GM18909 (cell line): Measurements from ENCODE around the gene MRPL10.

Experiments used
- ATAC-seq: cut with Tn5 transposase; IDR thresholded peaks from one replicate; pipeline ENCODE4 v1.9.1; 2021; ENCODE audit warnings: mild to moderate bottlenecking; ENCODE audit not compliant: unreplicated experiment, poor library complexity

Gene MRPL10

DNA sequence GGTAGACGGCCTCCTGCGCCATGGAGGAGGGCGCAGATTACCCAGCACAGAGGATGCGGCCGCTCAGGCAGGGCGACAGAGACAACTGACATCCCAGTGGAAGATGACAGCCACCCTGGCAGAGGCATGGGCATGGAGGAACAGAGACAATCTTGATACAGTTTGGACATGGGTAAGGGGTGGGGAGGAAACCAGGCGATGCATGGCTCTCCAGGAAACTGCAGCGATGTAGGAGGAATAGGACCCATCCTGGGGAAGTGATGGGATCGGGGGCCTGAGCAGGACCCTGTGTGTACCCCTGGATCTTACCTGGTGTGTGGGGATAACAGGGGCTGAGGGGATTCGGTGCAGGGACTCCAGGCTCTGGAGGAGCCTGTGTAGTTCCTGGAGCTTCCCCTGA lies 14.4 kb downstream of the MRPL10 start:
- ATAC-seq: no peak

- ATAC-seq: no peak
Observed at GRCh38 chr17:47816111-47816735, 15.1 kb downstream of the MRPL10 start.

DNA sequence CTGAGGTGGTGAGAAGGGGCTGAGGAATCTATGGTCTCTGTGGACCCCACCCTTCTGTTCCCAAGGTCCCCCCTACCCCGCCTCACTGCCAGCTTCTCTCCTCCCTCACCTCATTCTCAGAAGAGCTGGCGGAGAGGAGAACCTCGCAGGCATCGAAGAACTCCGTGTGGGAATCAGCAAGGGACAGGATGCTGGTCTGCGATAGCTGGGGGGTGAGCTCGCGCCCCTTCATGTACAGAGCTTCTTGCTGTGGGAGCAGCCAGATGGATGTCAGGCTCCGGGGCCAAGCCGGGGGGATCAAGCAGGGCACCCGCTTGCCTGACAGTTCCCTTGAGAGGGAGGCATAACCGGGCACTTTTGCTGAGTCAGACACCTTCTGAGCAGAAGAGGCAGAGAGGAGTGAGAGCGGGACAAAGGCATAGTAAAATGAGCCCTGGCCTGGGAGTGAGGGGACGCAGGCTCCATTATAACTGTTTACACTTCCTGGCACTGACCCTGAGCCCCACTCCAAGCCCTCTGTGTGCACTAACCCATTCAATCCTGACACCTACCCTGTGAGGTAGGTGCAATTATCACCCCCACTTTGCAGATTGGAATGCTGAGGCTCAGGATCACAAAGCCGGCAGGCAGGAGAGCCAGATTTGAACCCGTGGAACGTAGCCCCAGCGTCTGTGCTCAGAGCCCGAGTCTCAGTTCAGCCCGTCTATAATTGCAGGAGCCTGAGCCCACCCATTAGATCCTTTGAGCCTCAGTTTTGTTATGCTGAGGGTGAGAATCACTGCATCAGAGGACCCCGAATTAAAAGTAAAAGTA lies 16.0 kb downstream of the MRPL10 start:
- no peak for ATAC-seq

DNA sequence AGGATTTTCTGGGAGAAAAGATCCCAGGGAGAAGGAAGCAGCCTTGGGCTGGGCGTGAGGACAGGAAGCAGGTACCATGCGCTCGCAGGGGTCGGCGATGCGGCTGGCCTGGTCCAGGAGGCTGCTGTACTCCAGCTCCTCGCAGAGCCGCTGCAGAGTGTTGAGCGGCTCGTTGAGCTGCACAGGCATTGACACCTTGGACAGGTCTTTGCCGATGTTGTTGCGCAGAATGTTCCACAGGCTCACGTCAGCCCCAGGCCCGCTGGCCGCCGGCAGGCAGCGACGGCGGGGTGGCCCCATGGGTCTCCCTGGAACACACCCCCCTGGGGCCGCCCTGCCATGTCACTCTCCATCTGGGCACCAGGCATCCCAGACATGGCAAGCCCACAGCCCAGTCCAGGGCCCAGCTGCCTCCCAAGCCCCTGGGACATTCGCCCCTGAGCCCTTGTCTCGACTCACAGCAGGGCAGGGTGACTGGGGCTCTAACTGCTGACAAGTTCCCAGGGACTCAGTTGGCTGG lies 17.8 kb downstream of the MRPL10 start:
- no peak for ATAC-seq

DNA sequence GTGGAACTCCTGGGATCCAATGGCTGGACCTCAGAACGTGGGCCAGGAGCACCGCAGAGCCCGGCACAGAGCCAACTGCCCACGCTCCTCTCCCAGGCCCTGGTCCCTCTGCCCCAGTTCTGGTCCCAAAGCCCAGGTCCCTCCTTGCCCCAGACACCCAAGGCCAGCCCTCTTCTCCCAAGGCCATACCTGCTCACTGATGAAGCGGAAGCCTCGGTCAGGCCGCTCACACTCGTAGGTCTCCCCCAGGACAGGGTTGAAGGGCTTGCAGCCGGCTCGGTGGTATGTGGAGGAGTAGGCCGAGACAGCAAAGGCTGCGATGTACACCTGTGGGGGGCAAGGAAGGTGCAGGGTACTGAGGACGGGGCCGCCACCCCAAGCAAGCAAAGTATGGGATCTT lies 18.3 kb downstream of the MRPL10 start:
- ATAC-seq: no peak

DNA sequence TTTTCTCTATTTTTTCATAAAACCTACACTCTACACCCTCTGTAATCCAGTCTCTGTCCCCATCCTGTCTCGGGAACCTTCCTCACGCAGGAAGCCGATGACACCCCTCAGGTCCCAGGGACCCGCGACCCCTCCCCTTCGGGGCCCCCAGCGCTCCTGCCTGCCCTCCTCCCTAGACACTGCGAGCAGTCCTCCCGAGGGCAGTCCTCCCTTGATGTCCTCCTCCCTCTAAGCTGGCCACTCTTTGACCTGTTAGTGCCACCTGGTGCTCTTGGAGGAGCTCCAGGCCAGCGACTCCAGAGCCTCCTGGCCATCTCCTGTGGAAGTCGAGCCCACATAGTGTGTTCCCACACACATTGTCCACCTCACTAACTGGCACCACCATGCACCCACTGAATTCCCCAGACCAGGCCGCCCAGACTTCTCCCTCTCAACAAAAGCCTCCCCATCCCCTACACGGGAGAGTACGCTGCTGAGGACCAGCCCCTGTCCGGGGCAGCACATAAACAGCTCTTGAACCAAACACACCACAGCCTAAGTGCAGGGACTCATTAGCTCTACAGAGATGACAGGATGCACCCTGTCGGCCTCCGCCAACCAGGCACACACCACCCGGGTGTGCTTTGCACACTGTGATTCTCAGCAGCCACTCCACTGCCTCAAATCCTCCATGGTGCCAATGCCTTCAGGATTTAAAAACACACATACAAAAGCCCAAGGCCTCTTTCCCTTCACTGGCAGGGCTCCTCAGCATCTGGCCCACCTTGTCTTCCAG lies 19.0 kb downstream of the MRPL10 start:
- no peak for ATAC-seq

- no peak for ATAC-seq
Observed at GRCh38 chr17:47811709-47812108, 19.6 kb downstream of the MRPL10 start.

DNA sequence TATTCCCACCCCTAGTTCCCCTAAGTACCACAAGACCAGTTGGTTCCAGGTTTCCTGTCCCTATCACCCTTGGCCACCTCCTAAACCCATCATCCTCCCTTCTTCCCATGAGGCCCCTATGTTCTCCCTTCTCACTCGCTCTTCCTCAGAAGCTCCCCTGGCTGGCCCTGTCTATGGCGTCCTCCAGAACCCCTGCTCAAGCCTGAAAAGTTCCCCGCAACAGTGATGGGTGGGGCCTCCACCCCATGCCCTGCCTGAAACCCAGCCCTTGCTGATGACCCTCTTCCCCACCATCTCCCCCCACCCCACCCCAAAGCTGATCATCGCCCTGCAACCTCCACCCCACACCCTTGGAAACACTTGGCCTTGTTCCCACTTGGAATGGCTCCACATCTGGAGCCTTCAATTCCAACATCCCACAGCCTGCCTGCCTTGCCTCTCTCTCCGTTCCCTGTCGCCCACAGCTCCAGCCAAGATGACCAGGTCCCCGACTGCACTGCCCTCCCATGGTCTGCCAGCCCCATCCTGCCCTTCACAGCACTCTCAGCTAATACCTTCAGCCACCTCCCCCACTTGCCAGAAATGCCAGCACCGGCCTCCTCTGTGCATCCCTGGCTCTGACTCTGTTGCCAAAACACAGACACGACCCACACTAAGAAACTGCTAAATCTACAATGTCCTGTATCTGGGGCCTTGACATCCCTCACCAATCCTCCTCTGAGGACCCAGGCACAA lies 20.3 kb downstream of the MRPL10 start:
- ATAC-seq: no peak

DNA sequence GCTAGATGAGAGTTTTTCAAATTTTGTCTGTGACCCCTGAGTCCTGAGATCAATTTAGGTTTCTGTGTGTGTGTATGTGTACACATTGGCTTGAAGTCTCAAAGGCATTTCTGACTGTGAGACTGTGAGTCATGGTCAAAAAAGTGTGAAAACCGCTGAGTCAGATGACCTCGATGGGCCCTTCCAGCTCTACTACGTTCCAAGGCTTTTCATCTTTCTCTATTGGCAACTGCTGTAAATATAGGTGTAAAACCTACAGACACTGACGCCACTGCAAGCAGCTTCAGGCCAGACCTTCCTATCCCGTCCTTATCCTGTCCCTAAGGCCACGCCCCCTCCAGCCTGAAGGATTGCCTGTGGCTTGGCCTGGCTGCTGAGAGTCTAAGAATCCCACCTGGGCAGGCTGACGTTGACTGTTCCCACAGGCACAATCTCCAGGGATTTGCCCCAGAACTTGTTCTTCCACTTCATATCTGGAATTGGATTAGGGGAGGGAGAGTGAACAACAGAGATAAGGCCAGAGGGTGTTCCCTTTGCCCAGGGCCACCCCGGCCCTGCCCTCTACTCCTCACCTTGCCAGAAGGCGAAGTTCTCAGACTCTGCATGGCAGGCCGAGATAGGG lies 21.0 kb downstream of the MRPL10 start:
- no peak for ATAC-seq

DNA sequence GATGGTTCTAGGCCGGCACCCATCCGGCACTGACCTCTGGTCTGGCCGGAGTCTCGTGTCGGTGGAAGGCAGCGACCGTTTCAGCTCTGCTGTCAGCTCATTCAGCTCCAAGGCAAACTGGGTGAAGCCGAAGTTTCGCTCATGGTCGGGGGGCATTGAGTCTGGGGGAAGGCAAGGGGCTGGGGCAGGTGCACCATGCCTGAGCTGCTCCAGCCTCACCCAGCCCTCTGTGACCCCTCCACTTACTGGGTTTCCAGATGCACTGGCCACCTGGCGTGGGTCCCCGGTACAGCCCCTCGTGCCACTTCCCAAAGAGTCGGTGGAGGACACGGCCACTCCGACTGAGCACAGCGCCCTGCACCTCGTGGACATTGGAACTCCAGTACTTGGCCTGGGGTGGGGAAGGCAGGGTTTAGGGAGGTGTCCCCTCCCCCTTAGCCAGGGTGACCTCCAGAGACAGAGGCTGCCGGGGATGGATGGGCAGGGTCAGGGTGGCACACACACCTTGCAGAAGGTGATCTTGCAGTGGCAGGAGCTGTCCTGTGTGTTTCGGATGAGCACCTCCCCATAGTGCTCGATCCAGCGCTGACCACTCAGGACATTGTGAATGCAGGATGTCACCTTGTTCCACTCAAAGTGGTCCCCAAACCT lies 22.4 kb downstream of the MRPL10 start:
- no peak for ATAC-seq

DNA sequence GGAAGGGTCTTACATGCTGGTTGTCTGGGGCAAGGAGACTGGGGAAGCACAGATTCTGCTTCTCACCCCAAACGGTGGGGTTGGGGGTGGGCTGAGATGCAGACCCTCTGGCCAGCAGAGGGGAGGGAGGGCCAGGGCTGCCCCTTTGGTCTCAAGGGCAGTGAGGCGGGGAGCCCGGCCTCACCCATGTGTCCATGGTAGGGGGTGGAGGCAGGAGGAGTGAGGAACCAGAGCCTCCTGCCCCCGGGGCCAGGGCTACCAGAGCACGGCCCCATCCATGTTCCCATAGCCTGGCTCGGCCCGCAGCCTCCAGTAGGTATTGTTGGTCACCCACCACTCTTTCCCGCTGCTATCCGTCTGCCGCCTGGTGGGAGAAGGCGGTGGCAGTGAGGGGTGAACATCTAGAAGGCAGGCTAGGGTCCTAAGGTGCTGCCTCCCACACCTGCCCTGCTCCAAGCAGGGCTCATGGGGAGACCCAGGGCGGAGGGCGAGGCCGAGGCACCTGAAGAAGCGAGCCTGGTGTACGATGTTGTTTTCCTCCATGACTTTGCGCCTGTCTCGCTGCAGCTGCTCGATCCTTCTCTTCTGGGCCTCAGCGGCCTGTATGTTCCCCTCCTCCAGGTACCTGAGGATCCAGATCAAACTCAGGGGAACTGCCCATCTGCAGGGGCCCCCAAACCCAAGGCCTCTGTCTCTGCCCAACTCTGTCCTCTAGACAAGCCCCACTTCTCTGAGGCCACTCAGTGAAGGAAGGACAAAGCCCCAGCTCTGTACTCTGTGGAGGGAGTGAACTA lies 23.1 kb downstream of the MRPL10 start:
- no peak for ATAC-seq

DNA sequence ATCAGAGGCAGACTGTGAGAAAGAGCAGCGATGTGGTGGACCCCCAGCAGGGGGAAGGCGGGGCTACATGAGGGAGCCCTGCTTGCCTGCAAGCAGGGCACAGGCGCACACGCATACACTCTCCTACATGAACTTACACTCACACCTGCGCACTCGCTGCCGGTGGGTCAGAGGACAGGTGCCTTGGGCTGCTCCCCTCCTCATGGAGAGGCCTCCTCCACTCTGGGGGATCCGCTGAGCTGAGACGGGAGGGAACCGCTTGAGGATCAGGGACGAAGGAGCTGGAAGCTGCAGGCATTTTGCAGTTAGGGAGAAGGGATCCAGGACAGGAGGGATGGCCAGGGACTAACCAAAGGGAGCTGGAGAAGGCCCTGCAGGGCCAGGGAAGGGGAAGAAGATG lies 23.9 kb downstream of the MRPL10 start:
- ATAC-seq: no peak

- ATAC-seq: no peak
Observed at GRCh38 chr17:47806913-47807255, 24.5 kb downstream of the MRPL10 start.

DNA sequence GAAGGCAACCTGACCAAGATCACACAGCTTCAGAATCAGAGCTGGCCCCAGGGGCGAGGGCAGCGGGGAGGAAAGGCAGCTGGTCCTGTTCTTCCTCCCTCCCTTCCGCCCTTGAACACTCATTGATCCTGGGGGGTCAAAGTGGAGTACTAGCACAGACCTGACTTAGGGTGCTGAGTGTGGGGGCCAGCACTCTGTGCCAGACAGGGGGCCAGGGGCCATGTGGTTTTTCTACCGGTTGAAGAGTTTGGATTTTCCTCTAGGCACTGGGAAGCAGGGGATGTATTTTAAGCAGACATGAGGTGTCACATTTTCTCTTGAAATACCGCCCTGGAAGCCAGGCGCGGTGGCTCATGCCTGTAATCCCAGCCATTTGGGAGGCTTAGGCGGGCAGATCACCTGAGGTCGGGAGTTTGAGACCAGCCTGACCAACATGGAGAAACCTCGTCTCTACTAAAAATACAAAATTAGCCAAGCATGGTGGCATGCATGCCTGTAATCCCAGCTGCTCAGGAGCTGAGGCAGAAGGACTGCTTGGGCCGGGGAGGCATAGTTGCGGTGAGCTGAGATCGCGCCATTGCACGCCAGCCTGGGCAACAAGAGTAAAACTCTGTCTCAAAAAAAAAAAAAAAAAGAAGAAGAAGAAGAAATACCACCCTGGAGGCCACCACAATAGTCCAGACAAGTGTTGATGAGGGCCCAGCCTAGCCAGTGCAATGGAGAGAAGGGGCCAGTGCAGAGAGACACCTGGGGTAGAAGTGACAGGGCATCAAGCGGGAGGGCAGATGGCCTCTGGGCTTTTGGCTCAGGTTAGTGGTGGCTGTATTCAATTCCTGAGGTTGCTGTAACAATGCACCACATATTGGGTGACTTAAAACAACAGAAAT lies 25.1 kb downstream of the MRPL10 start:
- no peak for ATAC-seq

GRCh38 chr17:47804461-47804860 lies 26.9 kb downstream of the MRPL10 start:
- ATAC-seq: no peak

GRCh38 chr17:47803751-47804150 lies 27.6 kb downstream of the MRPL10 start:
- ATAC-seq: no peak

GRCh38 chr17:47803201-47803600 lies 28.1 kb downstream of the MRPL10 start:
- no peak for ATAC-seq
